SU-DHL-6 (cell line): Measurements from ENCODE around the gene SCGB3A1.

Source experiments
- H2AFZ ChIP-seq: fragments of 200-600 bp; sonication (generic); 2 replicates; pipeline ENCODE4 v1.6.1; 2014; ENCODE audit warnings: low read depth, mild to moderate bottlenecking, moderate library complexity, mixed read lengths, antibody characterized with exemption, low read length; ENCODE audit not compliant: severe bottlenecking
- H3F3A ChIP-seq: fragments of 200-600 bp; shearing (Covaris generic); 2 replicates; pipeline ENCODE4 v1.6.0; 2016; ENCODE audit warnings: antibody characterized with exemption, mild to moderate bottlenecking; ENCODE audit not compliant: insufficient read depth
- H3K27ac ChIP-seq: fragments of 200-600 bp; sonication (generic); 2 replicates; pipeline ENCODE4 v1.5.1; 2016; ENCODE audit warnings: low read depth, mild to moderate bottlenecking, low read length, moderate library complexity, mixed read lengths
- H3K27me3 ChIP-seq: fragments of 200-600 bp; sonication (generic), shearing (Covaris generic); 2 replicates; pipeline ENCODE4 v1.6.0; 2014; ENCODE audit warnings: mild to moderate bottlenecking, low read length
- H3K36me3 ChIP-seq: fragments of 200-600 bp; sonication (generic); 2 replicates; pipeline ENCODE4 v1.6.1; 2014; ENCODE audit warnings: mild to moderate bottlenecking, low read length, mixed read lengths
- H3K4me2 ChIP-seq: fragments of 300-600, 200-600 bp; shearing (Covaris generic), sonication (generic); 2 replicates; pipeline ENCODE4 v1.6.0; 2014; ENCODE audit warnings: low read length, low read depth, mild to moderate bottlenecking; ENCODE audit not compliant: poor library complexity, severe bottlenecking
- H3K4me3 ChIP-seq: fragments of 200-600 bp; sonication (generic); 2 replicates; pipeline ENCODE4 v1.5.1; 2014; ENCODE audit warnings: antibody characterized with exemption, low read length, mild to moderate bottlenecking, mixed read lengths; ENCODE audit not compliant: insufficient read depth, poor library complexity, severe bottlenecking
- H3K79me2 ChIP-seq: fragments of 200-600 bp; sonication (generic); 2 replicates; pipeline ENCODE4 v1.6.1; 2014; ENCODE audit warnings: mild to moderate bottlenecking, low read length, moderate library complexity; ENCODE audit not compliant: insufficient read depth
- H3K9ac ChIP-seq: fragments of 200-600 bp; sonication (generic); 2 replicates; pipeline ENCODE4 v1.7.0; 2014; ENCODE audit warnings: mild to moderate bottlenecking, low read length
- H3K9me2 ChIP-seq: fragments of 200-600 bp; sonication (generic); replicated peaks from 2 replicates; pipeline ENCODE4 v1.6.1; 2014; ENCODE audit warnings: low read length; ENCODE audit not compliant: insufficient read depth
- H3K9me3 ChIP-seq: fragments of 200-600 bp; sonication (generic); 2 replicates; pipeline ENCODE4 v1.6.1; 2014; ENCODE audit warnings: low read length, mixed read lengths; ENCODE audit not compliant: insufficient read depth
- H4K20me1 ChIP-seq: fragments of 200-600 bp; sonication (generic); 2 replicates; pipeline ENCODE4 v1.6.1; 2014; ENCODE audit warnings: low read depth, mild to moderate bottlenecking, antibody characterized with exemption, low read length, moderate library complexity, mixed read lengths
- EZH2phosphoT487 ChIP-seq: fragments of 200-600 bp; sonication (generic), shearing (Covaris generic); conservative IDR thresholded peaks from 2 replicates; pipeline ENCODE4 v1.6.1; 2018; ENCODE audit warnings: mild to moderate bottlenecking, antibody characterized with exemption, low read length, moderate library complexity, mixed read lengths
- TF ChIP-seq, protein P1 (sequence below): fragments of 200-600 bp; sonication (generic); IDR thresholded peaks from one replicate; pipeline ENCODE4 v1.5.1; 2017; ENCODE audit warnings: antibody characterized with exemption, mild to moderate bottlenecking, low read length, moderate library complexity; ENCODE audit not compliant: insufficient read depth, poor library complexity, severe bottlenecking

Gene SCGB3A1

DNA sequence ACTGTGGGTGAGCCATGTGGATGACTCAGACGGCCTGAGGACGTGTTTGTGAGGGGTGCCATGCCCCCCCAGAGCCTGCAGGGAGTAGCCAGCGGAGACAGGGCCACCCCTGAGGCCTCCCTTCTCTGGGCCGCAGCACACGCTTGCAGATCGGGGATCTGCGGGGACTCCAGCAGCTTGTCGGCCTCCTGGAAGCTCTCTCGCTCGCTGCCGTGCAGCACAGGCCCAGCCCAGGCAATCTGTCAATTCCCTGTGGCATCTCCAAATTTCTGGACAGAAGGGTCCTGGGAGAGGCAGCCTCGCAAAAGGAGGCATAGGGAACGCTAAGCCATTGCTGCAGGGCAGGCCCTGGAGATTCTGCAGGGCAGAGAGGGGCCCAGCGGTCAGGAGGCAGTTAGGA lies 36.9 kb upstream of the SCGB3A1 start:
- Histone ChIP-seq H3K9me2 (no peaks in the 10 kb centered on the region), H4K20me1 (no peaks in the 10 kb centered on the region), H3K27me3 (no peaks in the 10 kb centered on the region), H3K27ac (no peak overlapping the region), H3K36me3 (no peaks in the 10 kb centered on the region), H3K4me2 (no peak overlapping the region), H3K9ac (no peak overlapping the region), H3F3A (no peaks in the 10 kb centered on the region), H3K79me2 (no peaks in the 10 kb centered on the region), H2AFZ (no peak overlapping the region), H3K4me3 (no peak overlapping the region), H3K9me3 (no peaks in the 10 kb centered on the region)
- no peak for TF ChIP-seq EZH2phosphoT487
- TF ChIP-seq, protein P1, sequence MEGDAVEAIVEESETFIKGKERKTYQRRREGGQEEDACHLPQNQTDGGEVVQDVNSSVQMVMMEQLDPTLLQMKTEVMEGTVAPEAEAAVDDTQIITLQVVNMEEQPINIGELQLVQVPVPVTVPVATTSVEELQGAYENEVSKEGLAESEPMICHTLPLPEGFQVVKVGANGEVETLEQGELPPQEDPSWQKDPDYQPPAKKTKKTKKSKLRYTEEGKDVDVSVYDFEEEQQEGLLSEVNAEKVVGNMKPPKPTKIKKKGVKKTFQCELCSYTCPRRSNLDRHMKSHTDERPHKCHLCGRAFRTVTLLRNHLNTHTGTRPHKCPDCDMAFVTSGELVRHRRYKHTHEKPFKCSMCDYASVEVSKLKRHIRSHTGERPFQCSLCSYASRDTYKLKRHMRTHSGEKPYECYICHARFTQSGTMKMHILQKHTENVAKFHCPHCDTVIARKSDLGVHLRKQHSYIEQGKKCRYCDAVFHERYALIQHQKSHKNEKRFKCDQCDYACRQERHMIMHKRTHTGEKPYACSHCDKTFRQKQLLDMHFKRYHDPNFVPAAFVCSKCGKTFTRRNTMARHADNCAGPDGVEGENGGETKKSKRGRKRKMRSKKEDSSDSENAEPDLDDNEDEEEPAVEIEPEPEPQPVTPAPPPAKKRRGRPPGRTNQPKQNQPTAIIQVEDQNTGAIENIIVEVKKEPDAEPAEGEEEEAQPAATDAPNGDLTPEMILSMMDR: no peak

- TF ChIP-seq, protein P1: no peak
- TF ChIP-seq EZH2phosphoT487: no peak
- Histone ChIP-seq H3K9me2 (no peaks in the 10 kb centered on the region), H4K20me1 (no peaks in the 10 kb centered on the region), H3K9ac (no peak overlapping the region), H3K27me3 (no peaks in the 10 kb centered on the region), H3K36me3 (no peaks in the 10 kb centered on the region), H3K9me3 (no peaks in the 10 kb centered on the region), H3F3A (no peaks in the 10 kb centered on the region), H2AFZ (no peak overlapping the region), H3K4me3 (no peak overlapping the region), H3K79me2 (no peaks in the 10 kb centered on the region), H3K27ac (no peak overlapping the region), H3K4me2 (no peak overlapping the region)
These were observed 36.3 kb upstream of the SCGB3A1 start for GRCh38 chr5:180627386-180628120.

DNA sequence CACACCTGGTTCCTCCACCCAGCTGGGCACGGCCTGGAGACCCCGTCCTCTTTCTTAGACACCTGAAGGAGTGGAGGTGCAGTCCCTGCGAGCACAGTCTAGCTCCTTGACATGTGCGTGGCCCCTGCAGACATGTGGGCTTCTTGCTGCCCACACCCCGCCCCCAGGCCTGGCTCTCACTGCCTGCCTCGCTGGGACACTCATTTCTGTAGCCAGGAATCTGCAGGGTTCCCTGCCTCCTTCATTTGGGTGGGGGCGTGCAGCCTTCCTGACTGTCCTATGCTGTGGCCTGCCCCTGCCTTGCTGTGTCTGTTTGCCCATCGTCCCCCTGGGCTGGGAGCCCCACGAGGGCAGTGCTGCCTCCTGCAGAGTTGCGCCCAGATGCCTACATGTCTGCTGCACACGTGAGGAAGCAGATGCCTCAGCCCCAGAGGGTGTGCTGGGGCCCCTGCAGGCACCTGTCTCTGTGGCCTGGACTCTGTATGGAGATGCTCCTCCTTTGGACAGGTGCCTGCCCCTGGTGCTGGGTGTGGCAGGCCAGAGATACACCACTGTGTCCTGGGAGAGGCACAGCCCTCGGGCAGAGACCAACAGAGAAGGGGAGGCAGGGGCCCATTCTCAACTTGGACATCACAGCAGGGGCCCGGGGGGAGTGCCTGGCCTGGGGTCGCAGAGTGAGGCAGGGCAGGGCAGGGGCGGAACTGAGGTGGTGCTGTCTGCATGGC lies 35.5 kb upstream of the SCGB3A1 start:
- no peak overlapping the region for H3K27ac ChIP-seq
- H3K4me3 ChIP-seq: no peak overlapping the region
- H3F3A ChIP-seq: no peaks in the 10 kb centered on the region
- H4K20me1 ChIP-seq: no peaks in the 10 kb centered on the region
- H3K4me2 ChIP-seq: no peak overlapping the region
- H3K27me3 ChIP-seq: no peaks in the 10 kb centered on the region
- H3K79me2 ChIP-seq: no peaks in the 10 kb centered on the region
- TF ChIP-seq, protein P1: no peak
- TF ChIP-seq EZH2phosphoT487: no peak
- no peaks in the 10 kb centered on the region for H3K36me3 ChIP-seq
- no peak overlapping the region for H2AFZ ChIP-seq
- no peak overlapping the region for H3K9ac ChIP-seq
- H3K9me2 ChIP-seq: no peaks in the 10 kb centered on the region
- no peaks in the 10 kb centered on the region for H3K9me3 ChIP-seq
